Measurements from ENCODE around the gene MBLAC2. TPM values are rescaled to one million over a fixed set of nuclear protein-coding genes. Genes with fewer than 3 reads are reported as not detected.
A peak's percentile ranks its signal among the peaks of the same experiment; 100 is the strongest.

MBLAC2 gene
- polyA plus RNA-seq, 1 of the 3 experiments (the other 2 are of a cell fraction): 2.0 TPM

- Histone ChIP-seq H3F3A (replicated peaks; ENCODE audit: insufficient read depth) (no peaks in the 10 kb centered on the region), H3K9me3 (no peaks in the 10 kb centered on the region), H3K36me3 (replicated peaks in 1 of 2; ENCODE audit: control insufficient read depth in 1 of 2, insufficient read depth in 2 of 2, low read length in 1 of 2) (no peaks in the 10 kb centered on the region), H2AFZ (ENCODE audit: low read depth) (0 out of 2 replicates have a peak overlapping the region, but pooled peaks have one; percentile 26), H3K9ac (no peak overlapping the region), H3K4me3 (ENCODE audit: low read depth in 2 of 2, low read length in 1 of 2) (no peak overlapping the region), H3K27ac (ENCODE audit: low read depth in 2 of 2, low read length in 1 of 2) (peak overlapping the region in 1 of 2 experiments; percentile 56; a peak in 1 of 4 replicates), H3K4me2 (peak overlapping the region; percentile 7; the same call in 1 of the 2 replicates), H3K9me2 (no peaks in the 10 kb centered on the region), H3K4me1 (ENCODE audit: control insufficient read depth in 1 of 2, insufficient read depth in 2 of 2, low read depth in 1 of 2, low read length in 1 of 2) (no peaks in the 10 kb centered on the region), H4K20me1 (ENCODE audit: insufficient read depth) (no peaks in the 10 kb centered on the region), H3K79me2 (ENCODE audit: insufficient read depth) (no peaks in the 10 kb centered on the region), H3K27me3 (ENCODE audit: insufficient read depth) (no peaks in the 10 kb centered on the region)
- 11% methylated on average over 1 of the region's 1 CpG for WGBS (ENCODE audit: low lambda C conversion rate)
- ChIA-PET CTCF (interaction anchor here (1.2 kb wide), 1 partner anchor 18 kb away, joined by 3 read pairs; no protein-coding TSS in a partner anchor), POLR2A (no interaction called here)
- TF ChIP-seq EP300 (IDR thresholded peaks at IDR 0.05; ENCODE audit: borderline replicate concordance in 1 of 2, low read depth in 1 of 2, low read length in 1 of 2) (no peak), FOXJ3 (CRISPR knock-in tag; IDR thresholded peaks at IDR 0.05) (no peak), MEF2A (IDR thresholded peaks at IDR 0.05; ENCODE audit: borderline replicate concordance, low read depth) (0 out of 2 replicates have a peak, but pooled peaks have one; percentile 26), TCF12 (IDR thresholded peaks at IDR 0.05) (peak; percentile 82), USF1 (IDR thresholded peaks at IDR 0.05; ENCODE audit: borderline replicate concordance, low read depth) (no peak), CTCF (IDR thresholded peaks at IDR 0.05) (no peak), USF2 (IDR thresholded peaks at IDR 0.05; ENCODE audit: borderline replicate concordance, low read depth, low read length) (no peak), ELF1 (IDR thresholded peaks at IDR 0.05) (no peak), GATA2 (CRISPR knock-in tag; IDR thresholded peaks at IDR 0.05) (no peak), MXI1 (IDR thresholded peaks at IDR 0.05; ENCODE audit: low read depth, low read length) (no peak)
- TF ChIP-seq, protein P1, sequence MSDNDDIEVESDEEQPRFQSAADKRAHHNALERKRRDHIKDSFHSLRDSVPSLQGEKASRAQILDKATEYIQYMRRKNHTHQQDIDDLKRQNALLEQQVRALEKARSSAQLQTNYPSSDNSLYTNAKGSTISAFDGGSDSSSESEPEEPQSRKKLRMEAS (IDR thresholded peaks at IDR 0.05; ENCODE audit: low read depth): no peak
- TF ChIP-seq, protein P2, sequence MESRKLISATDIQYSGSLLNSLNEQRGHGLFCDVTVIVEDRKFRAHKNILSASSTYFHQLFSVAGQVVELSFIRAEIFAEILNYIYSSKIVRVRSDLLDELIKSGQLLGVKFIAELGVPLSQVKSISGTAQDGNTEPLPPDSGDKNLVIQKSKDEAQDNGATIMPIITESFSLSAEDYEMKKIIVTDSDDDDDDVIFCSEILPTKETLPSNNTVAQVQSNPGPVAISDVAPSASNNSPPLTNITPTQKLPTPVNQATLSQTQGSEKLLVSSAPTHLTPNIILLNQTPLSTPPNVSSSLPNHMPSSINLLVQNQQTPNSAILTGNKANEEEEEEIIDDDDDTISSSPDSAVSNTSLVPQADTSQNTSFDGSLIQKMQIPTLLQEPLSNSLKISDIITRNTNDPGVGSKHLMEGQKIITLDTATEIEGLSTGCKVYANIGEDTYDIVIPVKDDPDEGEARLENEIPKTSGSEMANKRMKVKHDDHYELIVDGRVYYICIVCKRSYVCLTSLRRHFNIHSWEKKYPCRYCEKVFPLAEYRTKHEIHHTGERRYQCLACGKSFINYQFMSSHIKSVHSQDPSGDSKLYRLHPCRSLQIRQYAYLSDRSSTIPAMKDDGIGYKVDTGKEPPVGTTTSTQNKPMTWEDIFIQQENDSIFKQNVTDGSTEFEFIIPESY (IDR thresholded peaks at IDR 0.05; ENCODE audit: borderline replicate concordance, low read depth): no peak
- TF ChIP-seq, protein P3, sequence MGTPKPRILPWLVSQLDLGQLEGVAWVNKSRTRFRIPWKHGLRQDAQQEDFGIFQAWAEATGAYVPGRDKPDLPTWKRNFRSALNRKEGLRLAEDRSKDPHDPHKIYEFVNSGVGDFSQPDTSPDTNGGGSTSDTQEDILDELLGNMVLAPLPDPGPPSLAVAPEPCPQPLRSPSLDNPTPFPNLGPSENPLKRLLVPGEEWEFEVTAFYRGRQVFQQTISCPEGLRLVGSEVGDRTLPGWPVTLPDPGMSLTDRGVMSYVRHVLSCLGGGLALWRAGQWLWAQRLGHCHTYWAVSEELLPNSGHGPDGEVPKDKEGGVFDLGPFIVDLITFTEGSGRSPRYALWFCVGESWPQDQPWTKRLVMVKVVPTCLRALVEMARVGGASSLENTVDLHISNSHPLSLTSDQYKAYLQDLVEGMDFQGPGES (IDR thresholded peaks at IDR 0.05; ENCODE audit: low read depth, low read length): no peak
- TF ChIP-seq, protein P4, sequence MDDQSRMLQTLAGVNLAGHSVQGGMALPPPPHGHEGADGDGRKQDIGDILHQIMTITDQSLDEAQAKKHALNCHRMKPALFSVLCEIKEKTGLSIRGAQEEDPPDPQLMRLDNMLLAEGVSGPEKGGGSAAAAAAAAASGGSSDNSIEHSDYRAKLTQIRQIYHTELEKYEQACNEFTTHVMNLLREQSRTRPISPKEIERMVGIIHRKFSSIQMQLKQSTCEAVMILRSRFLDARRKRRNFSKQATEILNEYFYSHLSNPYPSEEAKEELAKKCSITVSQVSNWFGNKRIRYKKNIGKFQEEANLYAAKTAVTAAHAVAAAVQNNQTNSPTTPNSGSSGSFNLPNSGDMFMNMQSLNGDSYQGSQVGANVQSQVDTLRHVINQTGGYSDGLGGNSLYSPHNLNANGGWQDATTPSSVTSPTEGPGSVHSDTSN (IDR thresholded peaks at IDR 0.05): peak; percentile 59; the same call in 1 of the 2 replicates
- no peak for DNase-seq
Measured at GRCh38 chr5:90418214-90418613, 56.4 kb downstream of the MBLAC2 start.

All from SK-N-SH (cell line).